Heart right ventricle (tissue), 16 donors: Measurements from ENCODE around the gene CNST. TPM values are rescaled to one million over a fixed set of nuclear protein-coding genes. Genes with fewer than 3 reads are reported as not detected.

ENCODE experiments used
- ATAC-seq, 8 donors: fragments of 200-7000 bp; cut with Tn5 transposase; one replicate each; pipeline ENCODE4 v1.9.1; 2020; ENCODE audit warnings: mild to moderate bottlenecking in 8 of 8, moderate library complexity in 8 of 8, moderate number of reproducible peaks in 1 of 8
- DNase-seq, 2 donors: peaks; one replicate each; pipeline ENCODE4 v3.0.0-alpha.2; 2020
- H3K27ac ChIP-seq, 10 donors: fragments of 200-600 bp; sonication (generic) in 2 of 10; one replicate each; pipeline versions ENCODE4 v1.5.0 to v1.8.0; 2020 to 2022; ENCODE audit warnings: mild to moderate bottlenecking in 3 of 10
- H3K27me3 ChIP-seq, 7 donors: fragments of 200-600 bp; one replicate each; pipeline ENCODE4 v1.8.0; 2021 to 2022; ENCODE audit warnings: mild to moderate bottlenecking in 2 of 7
- H3K36me3 ChIP-seq, 9 donors: fragments of 200-600 bp; sonication (generic) in 1 of 9; one replicate each; pipeline versions ENCODE4 v1.5.0 to v1.8.0; 2020 to 2022; ENCODE audit warnings: mild to moderate bottlenecking in 2 of 9
- H3K4me1 ChIP-seq, 9 donors: fragments of 200-600 bp; sonication (generic) in 1 of 9; one replicate each; pipeline versions ENCODE4 v1.5.0 to v1.8.0; 2020 to 2022; ENCODE audit warnings: mild to moderate bottlenecking in 4 of 9
- H3K4me3 ChIP-seq, 10 donors: fragments of 200-600 bp; sonication (generic) in 2 of 10; one replicate each; pipeline versions ENCODE4 v1.5.0 to v1.8.0; 2020 to 2022; ENCODE audit warnings: mild to moderate bottlenecking in 7 of 10, moderate library complexity in 2 of 10
- H3K9me3 ChIP-seq, 11 donors: fragments of 200-600 bp in 10 of 11; sonication (generic) in 2 of 11; one replicate each; pipeline versions ENCODE4 v1.5.0 to v1.8.0; 2013 to 2022; ENCODE audit warnings: mild to moderate bottlenecking in 2 of 11, control low read depth in 1 of 11, moderate library complexity in 1 of 11
- WGBS, 2 donors: extraction: QIAGEN DNeasy Blood & Tissue Kit; methylation state at CpG; one replicate each; pipeline ENCODE4 v1.1.7; 2013; ENCODE audit warnings: inconsistent platforms in 1 of 2; 5-methylcytosine and 5-hydroxymethylcytosine counted together
- intact Hi-C, 10 donors: fragments of 100-400 bp; cut with DNase I; formaldehyde crosslinking; loops; one replicate each; pipeline versions ENCODE4 v1.11.1 to v1.14.2; 2022
- polyA plus RNA-seq, 2 donors: library from polyadenylated mRNA; stranded (reverse); fragments of 200-250 nt; gene quantifications; one replicate each; pipeline ENCODE4 v1.2.3, GENCODE V29; 2013
- total RNA-seq, 10 donors: library from RNA; stranded (reverse); fragmentation: NEBNext Ultra II Directional in 3 of 10; extraction: Animal tissue kit (Norgen Biotek cat#: 25700) in 3 of 10; gene quantifications; one replicate each; pipeline versions ENCODE4 v1.2.1 to v1.2.4, GENCODE V29; 2021 to 2023
- TF ChIP-seq, protein P1 (sequence below), 9 donors: fragments of 200-600 bp; sonication (generic) in 2 of 9; IDR thresholded peaks; one replicate each; pipeline versions ENCODE4 v1.5.0 to v1.8.0; 2021 to 2022; ENCODE audit warnings: antibody characterized with exemption in 9 of 9, mild to moderate bottlenecking in 5 of 9, moderate library complexity in 1 of 9
- donor health status: Arrhythmogenic right ventricular cardiomyopathy.
- donor health status: ischemic (EF 13 %, LVEDD 7.1; RV severe dilation, severe dysfunction).
- donor health status: healthy with polysubstance abuse.
- donor health status: DM: no; HTN: yes; CAD: no.
- donor health status: DM: no; HTN: no; CAD: no.
- donor health status: ischemic (EF 25% LVEDD 6.9; RV normal size, moderate dysfunction).
- donor health status: ischemic (EF 25% LVEDD 5.7; RV mildly dilated, moderate dysfunction).
- donor health status: healthy.
- donor health status: DM: yes; HTN: yes; CAD: no.
- donor health status: Ischemic cardiomyopathy.
- donor health status: ischemic (EF 35%, LVEDD 5.7; RV mildly dilated, moderate dysfunction).
- donor health status: nonischemic (EF 11% LVEDD 7.7; RV severe dilation, severe dysfunction).
- donor health status: DM: yes; HTN: yes; CAD: no.
- donor health status: PGD.
- donor health status: ischemic (EF 29% LVEDD 5.4; RV normal size, mild dysfunction).
- donor health status: nonischemic (EF 23%, LVEDD 6.1; RV moderate dilation, normal function).

The CNST gene
- total and polyA plus RNA-seq, 12 donors = 5.6 to 24.4 (median 14.7) TPM

DNA sequence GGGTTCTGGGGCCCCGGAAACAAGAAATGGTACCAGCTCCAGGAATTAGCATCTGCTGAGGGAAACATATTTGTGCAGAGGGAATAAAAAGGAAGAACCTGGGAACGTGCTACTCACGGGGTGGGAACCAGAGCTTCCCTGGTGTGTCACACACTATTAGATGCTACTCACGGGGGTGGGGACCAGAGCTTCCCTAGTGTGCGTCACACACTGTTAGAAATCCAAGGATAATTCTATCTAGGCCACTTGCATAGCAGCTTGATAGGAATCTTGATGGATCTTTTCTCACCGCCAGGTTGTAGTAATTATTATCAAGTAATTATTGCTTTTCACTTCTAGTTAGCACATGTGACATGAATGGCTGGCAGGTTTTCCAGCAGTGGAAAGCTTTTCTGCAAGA lies 103.4 kb downstream of the CNST start:
- DNase-seq = no peak
- Histone ChIP-seq H3K4me3 (no peak overlapping the region), H3K4me1 (peaks cover 0 to 3% (median 0%) of the 10 kb centered on the region in 9 donors), H3K27ac (no peak overlapping the region), H3K27me3 (no peaks in the 10 kb centered on the region), H3K36me3 (peaks cover 0 to 58% (median 14%) of the 10 kb centered on the region in 9 donors), H3K9me3 (no peaks in the 10 kb centered on the region)
- 88% methylated on average over 6 of the region's 6 CpGs for WGBS, 2 donors
- ATAC-seq = no peak
- TF ChIP-seq, protein P1, sequence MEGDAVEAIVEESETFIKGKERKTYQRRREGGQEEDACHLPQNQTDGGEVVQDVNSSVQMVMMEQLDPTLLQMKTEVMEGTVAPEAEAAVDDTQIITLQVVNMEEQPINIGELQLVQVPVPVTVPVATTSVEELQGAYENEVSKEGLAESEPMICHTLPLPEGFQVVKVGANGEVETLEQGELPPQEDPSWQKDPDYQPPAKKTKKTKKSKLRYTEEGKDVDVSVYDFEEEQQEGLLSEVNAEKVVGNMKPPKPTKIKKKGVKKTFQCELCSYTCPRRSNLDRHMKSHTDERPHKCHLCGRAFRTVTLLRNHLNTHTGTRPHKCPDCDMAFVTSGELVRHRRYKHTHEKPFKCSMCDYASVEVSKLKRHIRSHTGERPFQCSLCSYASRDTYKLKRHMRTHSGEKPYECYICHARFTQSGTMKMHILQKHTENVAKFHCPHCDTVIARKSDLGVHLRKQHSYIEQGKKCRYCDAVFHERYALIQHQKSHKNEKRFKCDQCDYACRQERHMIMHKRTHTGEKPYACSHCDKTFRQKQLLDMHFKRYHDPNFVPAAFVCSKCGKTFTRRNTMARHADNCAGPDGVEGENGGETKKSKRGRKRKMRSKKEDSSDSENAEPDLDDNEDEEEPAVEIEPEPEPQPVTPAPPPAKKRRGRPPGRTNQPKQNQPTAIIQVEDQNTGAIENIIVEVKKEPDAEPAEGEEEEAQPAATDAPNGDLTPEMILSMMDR (IDR thresholded peaks at IDR 0.05) = no peak
- intact Hi-C loops = no loop called here

GRCh38 chr1:246674049-246674448 lies 107.8 kb downstream of the CNST start:
- TF ChIP-seq, protein P1 (IDR thresholded peaks at IDR 0.05) = no peak
- ATAC-seq (no peak), DNase-seq (no peak)
- peaks cover 0 to 6% (median 0%) of the 10 kb centered on the region in 9 donors for H3K4me1 ChIP-seq
- no peaks in the 10 kb centered on the region for H3K9me3 ChIP-seq
- no peak overlapping the region for H3K4me3 ChIP-seq
- intact Hi-C loops = no loop called here
- 91 to 95% methylated on average over 8 of the region's 8 CpGs for WGBS, 2 donors
- H3K36me3 ChIP-seq = peaks cover 0 to 24% (median 0%) of the 10 kb centered on the region in 9 donors
- no peaks in the 10 kb centered on the region for H3K27me3 ChIP-seq
- H3K27ac ChIP-seq = no peak overlapping the region

GRCh38 chr1:246677842-246678241 lies 111.6 kb downstream of the CNST start:
- intact Hi-C loops = no loop called here
- TF ChIP-seq, protein P1 (IDR thresholded peaks at IDR 0.05) = no peak
- Histone ChIP-seq H3K4me3 (no peak overlapping the region), H3K36me3 (peaks cover 0 to 5% (median 0%) of the 10 kb centered on the region in 9 donors), H3K9me3 (no peaks in the 10 kb centered on the region), H3K27ac (no peak overlapping the region), H3K4me1 (peaks cover 0 to 44% (median 17%) of the 10 kb centered on the region in 9 donors), H3K27me3 (no peaks in the 10 kb centered on the region)
- ATAC-seq = no peak
- 77 to 90% methylated on average over 2 of the region's 2 CpGs for WGBS, 2 donors
- DNase-seq = no peak

DNA sequence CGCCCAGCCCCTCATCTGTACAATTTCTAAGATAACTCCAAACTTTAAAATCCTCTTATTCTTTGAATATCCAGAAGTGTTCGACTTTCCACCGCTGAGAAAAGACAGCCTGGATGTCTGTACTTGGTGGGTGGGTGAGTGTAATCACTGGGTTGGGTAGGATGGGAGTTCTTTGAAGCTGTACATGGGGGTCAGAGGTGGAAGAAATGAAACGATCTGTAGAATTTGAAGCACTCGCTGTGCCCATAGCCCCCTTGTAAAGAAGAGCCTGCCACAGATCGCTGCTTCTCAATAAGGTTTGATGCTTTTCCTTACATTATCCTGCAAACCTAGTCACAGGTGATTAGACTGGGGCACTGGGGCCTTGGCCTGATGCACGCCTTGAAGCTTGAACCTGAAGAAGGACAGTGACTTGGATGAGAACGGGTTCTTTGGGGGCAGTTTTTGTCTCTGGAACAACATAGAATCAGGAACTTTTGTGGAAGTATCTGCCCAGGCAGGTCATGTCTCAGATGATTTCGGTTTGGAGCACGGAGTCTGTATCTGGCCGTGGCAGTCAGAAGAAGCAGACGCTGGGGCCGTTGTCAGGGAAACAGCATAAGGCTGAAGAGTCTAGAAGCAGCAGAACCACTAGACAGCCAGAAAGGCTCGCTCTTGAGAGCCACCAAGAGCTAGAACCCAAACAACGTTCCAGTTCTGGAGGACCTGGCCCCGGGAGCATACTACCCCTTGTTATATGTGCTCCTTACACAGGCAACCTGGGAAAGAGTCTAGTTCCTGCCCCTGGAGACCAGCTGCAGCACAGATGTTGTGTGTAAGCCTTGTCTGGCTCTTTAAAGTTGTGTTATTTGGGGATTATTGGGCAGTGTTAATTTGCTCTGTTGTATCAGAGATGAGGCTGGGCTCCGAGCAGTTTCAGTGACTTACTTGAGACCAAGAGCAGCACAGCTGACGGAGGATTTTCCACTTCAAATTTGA lies 112.8 kb downstream of the CNST start:
- Histone ChIP-seq H3K4me1 (peaks cover 0 to 48% (median 17%) of the 10 kb centered on the region in 9 donors), H3K4me3 (no peak overlapping the region), H3K36me3 (no peaks in the 10 kb centered on the region), H3K27me3 (no peaks in the 10 kb centered on the region), H3K27ac (peak overlapping the region in 4 of 10 donors; percentile 73 to 81 (median 77)), H3K9me3 (no peaks in the 10 kb centered on the region)
- ATAC-seq = peak in 4 of 8 donors; percentile 20 to 45 (median 44)
- TF ChIP-seq, protein P1 (IDR thresholded peaks at IDR 0.05) = no peak
- intact Hi-C loops = no loop called here
- DNase-seq = peak in 1 of 2 donors; percentile 26
- WGBS, 2 donors = 68 to 78% methylated on average over 18 of the region's 18 CpGs
